ENCODE measurements around the gene KIFAP3.
"Not testable (repeated sequence)": the region's sequence is repeated elsewhere in the genome, so short reads cannot be mapped to it uniquely, and the experiment has no call there.

- not testable (repeated sequence) for TF ChIP-seq CTCF, POLR2A (IDR thresholded peaks at IDR 0.05)
These were observed 71.1 kb downstream of the KIFAP3 start for GRCh38 chr1:170003270-170003835.

All from esophagus squamous epithelium (tissue), 4 donors.